Measurements from ENCODE around the gene EXOSC3.

The EXOSC3 gene

DNA sequence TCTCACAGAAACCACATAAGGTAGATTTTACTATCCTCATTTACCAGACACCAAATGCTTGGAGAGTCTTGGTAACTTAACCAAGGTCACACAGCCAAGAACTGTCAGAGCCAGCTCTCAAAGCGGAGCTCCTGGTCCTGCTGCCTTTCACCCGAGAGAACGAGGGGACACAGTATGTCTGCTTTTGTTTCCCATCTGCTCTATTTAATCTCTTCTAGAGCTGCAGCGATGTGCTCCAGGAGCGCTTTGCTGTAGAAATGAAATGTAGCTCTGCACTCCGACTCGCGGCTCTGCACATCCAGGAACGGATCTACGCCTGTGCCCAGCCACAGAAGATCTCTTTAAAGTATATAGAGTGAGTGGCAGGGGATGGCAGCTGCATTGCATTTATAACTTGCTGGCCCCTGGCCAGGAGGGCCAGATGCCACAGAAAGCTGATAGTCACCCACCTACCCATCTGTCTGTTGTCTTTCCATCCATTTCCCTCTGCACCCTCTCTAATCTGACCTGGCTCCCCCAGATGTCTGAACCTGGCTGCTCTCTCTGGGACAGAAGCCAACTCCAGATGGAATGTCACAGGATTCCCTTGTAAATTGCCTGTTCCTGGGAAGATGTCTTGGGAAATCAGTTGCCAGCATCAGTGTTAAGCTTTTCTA, 52.6 kb downstream of the EXOSC3 start:
- DNase-seq (ENCODE audit: low spot score), result no peak

DNA sequence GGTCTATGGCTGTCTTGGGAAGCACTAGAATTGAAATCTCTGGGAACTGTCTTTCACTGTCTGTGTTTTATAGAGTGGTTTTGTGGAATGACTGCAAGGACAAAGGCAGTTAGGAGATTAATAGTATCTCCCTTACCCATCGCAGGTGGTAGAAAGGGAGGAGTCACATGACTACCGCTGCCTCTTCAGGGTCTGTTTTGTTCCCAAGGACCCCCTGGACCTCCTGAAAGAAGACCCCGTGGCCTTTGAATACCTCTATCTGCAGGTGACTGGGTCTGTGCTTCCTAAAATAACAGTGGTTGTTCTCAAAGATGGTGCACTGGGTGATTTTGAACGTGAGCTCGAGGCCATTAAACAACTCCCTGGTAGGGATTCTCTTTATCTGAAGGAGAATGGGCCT, 54.0 kb downstream of the EXOSC3 start:
- DNase-seq (ENCODE audit: low spot score), result no peak

DNA sequence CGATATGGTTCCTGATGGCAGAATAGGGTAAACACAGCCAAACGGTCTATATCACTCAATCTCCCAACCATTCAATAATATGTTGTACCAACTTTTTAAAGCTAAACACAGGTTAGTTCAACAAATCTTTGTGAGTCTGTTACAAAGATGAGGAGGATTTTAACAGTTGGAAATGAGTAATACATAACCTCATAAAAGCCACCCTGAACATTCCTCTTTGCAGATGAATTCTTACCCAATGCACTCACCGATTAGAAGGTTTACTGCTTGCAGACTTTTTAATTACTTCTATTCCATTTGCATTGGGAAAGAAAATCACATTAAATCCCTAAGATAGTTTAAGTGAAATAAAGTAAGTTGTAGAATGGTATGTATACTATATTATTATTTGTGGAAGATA, 54.6 kb downstream of the EXOSC3 start:
- DNase-seq (ENCODE audit: low spot score), result no peak

All from hematopoietic multipotent progenitor cell treated with erythropoietin and hydrocortisone succinate and interleukin-3 and kit ligand, for 17 days (in vitro differentiated cells).